ENCODE measurements around the gene PDCD1. TPM values are rescaled to one million over a fixed set of nuclear protein-coding genes. Genes with fewer than 3 reads are reported as not detected.

PDCD1 gene
- total and polyA plus RNA-seq, 10 of the 15 experiments (the other 5 are each of a cell fraction or from before 2014, with no cell fraction given) = 0.62 to 6.4 (median 2.9) TPM; not detected in 2

DNA sequence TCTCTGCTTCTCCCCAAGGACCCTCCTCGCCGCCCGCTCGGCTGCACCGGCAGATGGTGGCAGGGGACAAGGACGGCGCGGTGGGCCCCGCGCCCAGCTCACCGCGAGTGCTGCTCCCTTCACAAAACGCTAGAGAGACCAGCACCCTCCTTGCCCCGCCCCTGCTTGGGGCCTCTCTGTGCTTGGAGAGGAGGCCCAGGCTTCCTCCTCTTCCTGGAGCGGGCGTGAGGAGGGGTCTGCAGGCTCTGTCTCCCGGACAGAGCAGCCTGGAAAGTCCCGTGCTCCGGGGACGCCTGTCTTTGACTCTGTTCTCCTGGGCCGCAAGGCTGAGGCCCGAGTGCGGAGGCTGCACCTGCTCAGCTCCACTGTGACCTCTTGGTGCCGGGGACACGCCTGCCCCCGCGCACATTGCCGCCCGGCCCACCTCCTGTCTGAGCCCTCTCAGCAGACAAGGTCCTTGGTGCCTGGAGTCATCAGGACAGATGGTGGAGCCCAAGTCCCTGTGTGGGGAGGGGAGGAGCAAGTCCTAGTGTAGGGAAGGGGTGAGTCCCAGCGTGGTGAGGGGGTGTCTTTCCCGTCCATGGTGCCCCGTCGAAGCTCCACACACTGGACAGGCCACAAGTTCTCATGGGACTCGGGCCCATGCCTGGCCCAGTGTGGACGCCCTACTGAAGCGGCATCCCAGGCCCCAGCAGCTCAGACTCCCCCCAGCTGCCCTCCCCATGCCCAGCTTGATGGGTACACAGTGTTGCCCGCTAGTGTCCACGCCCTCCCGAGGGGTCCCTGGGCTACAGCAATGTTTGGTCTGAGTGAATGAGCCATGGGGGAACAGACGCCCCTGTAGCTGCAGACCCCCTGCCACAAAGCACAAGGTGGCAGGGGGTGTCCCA, 44.7 kb upstream of the PDCD1 start:
- no peaks in the 10 kb centered on the region for H4K20me1 ChIP-seq (ENCODE audit: control insufficient read depth, insufficient read depth)
- H3K9ac ChIP-seq (ENCODE audit: control insufficient read depth, insufficient read depth, low read length) = no peak overlapping the region
- ChIA-PET SMC1A (ENCODE audit: uncharacterized antibody, unreplicated experiment) (no interaction called here), CTCF (interaction anchor here (0.7 kb wide), 1 partner anchor 10 kb away, joined by 3 read pairs; no protein-coding TSS in a partner anchor), POLR2A (no interaction called here), RAD21 (ENCODE audit: unreplicated experiment) (no interaction called here)
- no peak overlapping the region for H3K27ac ChIP-seq (ENCODE audit: control insufficient read depth, insufficient read depth)
- H3K4me1 ChIP-seq (ENCODE audit: control insufficient read depth, insufficient read depth, low read length) = no peaks in the 10 kb centered on the region
- no peak overlapping the region for H2AFZ ChIP-seq (ENCODE audit: control insufficient read depth, low read depth, low read length)
- H3K27me3 ChIP-seq (replicated peaks in 1 of 2; ENCODE audit: control insufficient read depth in 2 of 2, insufficient read depth in 2 of 2, low read length in 1 of 2) = no peaks in the 10 kb centered on the region
- no peak overlapping the region for H3K4me2 ChIP-seq (ENCODE audit: control insufficient read depth, insufficient read depth)
- in situ Hi-C loops (cut with MboI) = no loop called here
- H3K4me3 ChIP-seq = no peak overlapping the region
- ATAC-seq = no peak
- H3K9me3 ChIP-seq (replicated peaks; ENCODE audit: control insufficient read depth, insufficient read depth, low read length) = no peaks in the 10 kb centered on the region; the same call in 2 of the 3 replicates
- no peaks in the 10 kb centered on the region for H3K79me2 ChIP-seq (ENCODE audit: control insufficient read depth, insufficient read depth, low read length)
- H3K36me3 ChIP-seq (ENCODE audit: control insufficient read depth in 2 of 2, insufficient read depth in 2 of 2, low read length in 1 of 2) = no peaks in the 10 kb centered on the region; a peak in 1 of 4 replicates
- WGBS (ENCODE audit: insufficient coverage, insufficient replicate concordance, low lambda C conversion rate, missing lambda C conversion rate) = 93% methylated on average over 37 of the region's 40 CpGs
- BruUV-seq (replicated peaks) = no TSS peak
- DNase-seq (ENCODE audit: low read depth, low spot score) = no peak
- intact Hi-C loops (cut with micrococcal nuclease; ENCODE audit: unreplicated experiment) = no loop called here
- no peak for FAIRE-seq
- TF ChIP-seq HCFC1 (IDR thresholded peaks at IDR 0.05; ENCODE audit: low read length) (no peak), GABPA (IDR thresholded peaks at IDR 0.05; ENCODE audit: low read depth) (no peak), TCF3 (IDR thresholded peaks at IDR 0.05; ENCODE audit: borderline replicate concordance, insufficient read depth, low read depth, low read length) (no peak), RELA (IDR thresholded peaks at IDR 0.05; ENCODE audit: borderline replicate concordance, partially characterized antibody) (no peak), ZNF217 (IDR thresholded peaks at IDR 0.05) (no peak), SMAD5 (IDR thresholded peaks at IDR 0.05; ENCODE audit: low read depth) (no peak), KLF5 (IDR thresholded peaks at IDR 0.05; ENCODE audit: partially characterized antibody) (no peak), ZNF24 (IDR thresholded peaks at IDR 0.05) (no peak)
- TF ChIP-seq, protein P1, sequence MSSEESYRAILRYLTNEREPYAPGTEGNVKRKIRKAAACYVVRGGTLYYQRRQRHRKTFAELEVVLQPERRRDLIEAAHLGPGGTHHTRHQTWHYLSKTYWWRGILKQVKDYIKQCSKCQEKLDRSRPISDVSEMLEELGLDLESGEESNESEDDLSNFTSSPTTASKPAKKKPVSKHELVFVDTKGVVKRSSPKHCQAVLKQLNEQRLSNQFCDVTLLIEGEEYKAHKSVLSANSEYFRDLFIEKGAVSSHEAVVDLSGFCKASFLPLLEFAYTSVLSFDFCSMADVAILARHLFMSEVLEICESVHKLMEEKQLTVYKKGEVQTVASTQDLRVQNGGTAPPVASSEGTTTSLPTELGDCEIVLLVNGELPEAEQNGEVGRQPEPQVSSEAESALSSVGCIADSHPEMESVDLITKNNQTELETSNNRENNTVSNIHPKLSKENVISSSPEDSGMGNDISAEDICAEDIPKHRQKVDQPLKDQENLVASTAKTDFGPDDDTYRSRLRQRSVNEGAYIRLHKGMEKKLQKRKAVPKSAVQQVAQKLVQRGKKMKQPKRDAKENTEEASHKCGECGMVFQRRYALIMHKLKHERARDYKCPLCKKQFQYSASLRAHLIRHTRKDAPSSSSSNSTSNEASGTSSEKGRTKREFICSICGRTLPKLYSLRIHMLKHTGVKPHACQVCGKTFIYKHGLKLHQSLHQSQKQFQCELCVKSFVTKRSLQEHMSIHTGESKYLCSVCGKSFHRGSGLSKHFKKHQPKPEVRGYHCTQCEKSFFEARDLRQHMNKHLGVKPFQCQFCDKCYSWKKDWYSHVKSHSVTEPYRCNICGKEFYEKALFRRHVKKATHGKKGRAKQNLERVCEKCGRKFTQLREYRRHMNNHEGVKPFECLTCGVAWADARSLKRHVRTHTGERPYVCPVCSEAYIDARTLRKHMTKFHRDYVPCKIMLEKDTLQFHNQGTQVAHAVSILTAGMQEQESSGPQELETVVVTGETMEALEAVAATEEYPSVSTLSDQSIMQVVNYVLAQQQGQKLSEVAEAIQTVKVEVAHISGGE (CRISPR knock-in tag; IDR thresholded peaks at IDR 0.05) = no peak
- TF ChIP-seq, protein P2, sequence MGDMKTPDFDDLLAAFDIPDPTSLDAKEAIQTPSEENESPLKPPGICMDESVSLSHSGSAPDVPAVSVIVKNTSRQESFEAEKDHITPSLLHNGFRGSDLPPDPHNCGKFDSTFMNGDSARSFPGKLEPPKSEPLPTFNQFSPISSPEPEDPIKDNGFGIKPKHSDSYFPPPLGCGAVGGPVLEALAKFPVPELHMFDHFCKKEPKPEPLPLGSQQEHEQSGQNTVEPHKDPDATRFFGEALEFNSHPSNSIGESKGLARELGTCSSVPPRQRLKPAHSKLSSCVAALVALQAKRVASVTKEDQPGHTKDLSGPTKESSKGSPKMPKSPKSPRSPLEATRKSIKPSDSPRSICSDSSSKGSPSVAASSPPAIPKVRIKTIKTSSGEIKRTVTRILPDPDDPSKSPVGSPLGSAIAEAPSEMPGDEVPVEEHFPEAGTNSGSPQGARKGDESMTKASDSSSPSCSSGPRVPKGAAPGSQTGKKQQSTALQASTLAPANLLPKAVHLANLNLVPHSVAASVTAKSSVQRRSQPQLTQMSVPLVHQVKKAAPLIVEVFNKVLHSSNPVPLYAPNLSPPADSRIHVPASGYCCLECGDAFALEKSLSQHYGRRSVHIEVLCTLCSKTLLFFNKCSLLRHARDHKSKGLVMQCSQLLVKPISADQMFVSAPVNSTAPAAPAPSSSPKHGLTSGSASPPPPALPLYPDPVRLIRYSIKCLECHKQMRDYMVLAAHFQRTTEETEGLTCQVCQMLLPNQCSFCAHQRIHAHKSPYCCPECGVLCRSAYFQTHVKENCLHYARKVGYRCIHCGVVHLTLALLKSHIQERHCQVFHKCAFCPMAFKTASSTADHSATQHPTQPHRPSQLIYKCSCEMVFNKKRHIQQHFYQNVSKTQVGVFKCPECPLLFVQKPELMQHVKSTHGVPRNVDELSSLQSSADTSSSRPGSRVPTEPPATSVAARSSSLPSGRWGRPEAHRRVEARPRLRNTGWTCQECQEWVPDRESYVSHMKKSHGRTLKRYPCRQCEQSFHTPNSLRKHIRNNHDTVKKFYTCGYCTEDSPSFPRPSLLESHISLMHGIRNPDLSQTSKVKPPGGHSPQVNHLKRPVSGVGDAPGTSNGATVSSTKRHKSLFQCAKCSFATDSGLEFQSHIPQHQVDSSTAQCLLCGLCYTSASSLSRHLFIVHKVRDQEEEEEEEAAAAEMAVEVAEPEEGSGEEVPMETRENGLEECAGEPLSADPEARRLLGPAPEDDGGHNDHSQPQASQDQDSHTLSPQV (IDR thresholded peaks at IDR 0.05) = no peak
- TF ChIP-seq, protein P3, sequence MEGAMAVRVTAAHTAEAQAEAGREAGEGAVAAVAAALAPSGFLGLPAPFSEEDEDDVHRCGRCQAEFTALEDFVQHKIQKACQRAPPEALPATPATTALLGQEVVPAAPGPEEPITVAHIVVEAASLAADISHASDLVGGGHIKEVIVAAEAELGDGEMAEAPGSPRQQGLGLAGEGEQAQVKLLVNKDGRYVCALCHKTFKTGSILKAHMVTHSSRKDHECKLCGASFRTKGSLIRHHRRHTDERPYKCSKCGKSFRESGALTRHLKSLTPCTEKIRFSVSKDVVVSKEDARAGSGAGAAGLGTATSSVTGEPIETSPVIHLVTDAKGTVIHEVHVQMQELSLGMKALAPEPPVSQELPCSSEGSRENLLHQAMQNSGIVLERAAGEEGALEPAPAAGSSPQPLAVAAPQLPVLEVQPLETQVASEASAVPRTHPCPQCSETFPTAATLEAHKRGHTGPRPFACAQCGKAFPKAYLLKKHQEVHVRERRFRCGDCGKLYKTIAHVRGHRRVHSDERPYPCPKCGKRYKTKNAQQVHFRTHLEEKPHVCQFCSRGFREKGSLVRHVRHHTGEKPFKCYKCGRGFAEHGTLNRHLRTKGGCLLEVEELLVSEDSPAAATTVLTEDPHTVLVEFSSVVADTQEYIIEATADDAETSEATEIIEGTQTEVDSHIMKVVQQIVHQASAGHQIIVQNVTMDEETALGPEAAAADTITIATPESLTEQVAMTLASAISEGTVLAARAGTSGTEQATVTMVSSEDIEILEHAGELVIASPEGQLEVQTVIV (IDR thresholded peaks at IDR 0.05; ENCODE audit: borderline replicate concordance, partially characterized antibody) = no peak
- TF ChIP-seq, protein P4, sequence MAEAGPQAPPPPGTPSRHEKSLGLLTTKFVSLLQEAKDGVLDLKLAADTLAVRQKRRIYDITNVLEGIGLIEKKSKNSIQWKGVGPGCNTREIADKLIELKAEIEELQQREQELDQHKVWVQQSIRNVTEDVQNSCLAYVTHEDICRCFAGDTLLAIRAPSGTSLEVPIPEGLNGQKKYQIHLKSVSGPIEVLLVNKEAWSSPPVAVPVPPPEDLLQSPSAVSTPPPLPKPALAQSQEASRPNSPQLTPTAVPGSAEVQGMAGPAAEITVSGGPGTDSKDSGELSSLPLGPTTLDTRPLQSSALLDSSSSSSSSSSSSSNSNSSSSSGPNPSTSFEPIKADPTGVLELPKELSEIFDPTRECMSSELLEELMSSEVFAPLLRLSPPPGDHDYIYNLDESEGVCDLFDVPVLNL (IDR thresholded peaks at IDR 0.05; ENCODE audit: low read depth, low read length) = no peak
